Transverse colon (tissue), 4 donors: ENCODE measurements around the gene TRPV4. TPM values are rescaled to one million over a fixed set of nuclear protein-coding genes. Genes with fewer than 3 reads are reported as not detected.
"Not testable (repeated sequence)": the region's sequence is repeated elsewhere in the genome, so short reads cannot be mapped to it uniquely, and the experiment has no call there.

Source experiments
- DNase-seq: peaks from one replicate; pipeline ENCODE4 v3.0.0-alpha.2; 2019
- H3K27ac ChIP-seq, 4 donors: fragments of 200-600 bp; sonication (generic); 2 replicates each; pipeline ENCODE4 v1.5.1; 2016 to 2018; ENCODE audit warnings: inconsistent platforms in 4 of 4
- H3K27me3 ChIP-seq: fragments of 200-600 bp; sonication (generic); 2 replicates; pipeline ENCODE4 v1.5.1; 2017; ENCODE audit warnings: inconsistent platforms
- H3K36me3 ChIP-seq, 4 donors: fragments of 200-600 bp; sonication (generic); 2 replicates each; pipeline ENCODE4 v1.5.1; 2017 to 2019; ENCODE audit warnings: inconsistent platforms in 4 of 4
- H3K4me1 ChIP-seq, 4 donors: fragments of 200-600 bp; sonication (generic); 2 replicates each; pipeline ENCODE4 v1.5.1; 2017 to 2020; ENCODE audit warnings: inconsistent platforms in 4 of 4
- H3K4me3 ChIP-seq, 4 donors: fragments of 200-600 bp; sonication (generic); 1 replicate in 1 of 4; 2 replicates in 3 of 4; pipeline versions ENCODE4 v1.5.1 to v1.6.1; 2017 to 2019; ENCODE audit warnings: inconsistent platforms in 4 of 4
- H3K9me3 ChIP-seq, 2 donors: fragments of 200-600 bp; sonication (generic); 2 replicates each; pipeline ENCODE4 v1.5.1; 2017 to 2019; ENCODE audit warnings: inconsistent platforms in 2 of 2
- EP300 ChIP-seq: sonication (generic); formaldehyde crosslinking; IDR thresholded peaks from one replicate; pipeline ENCODE4 v1.6.1; 2017; ENCODE audit warnings: antibody characterized with exemption, low read depth
- POLR2A ChIP-seq: fragments of 450-650 bp; IDR thresholded peaks from one replicate; pipeline ENCODE4 v1.6.1; 2016; ENCODE audit warnings: antibody characterized with exemption, mild to moderate bottlenecking, moderate library complexity
- POLR2AphosphoS5 ChIP-seq, 3 donors: sonication (generic); formaldehyde crosslinking; IDR thresholded peaks; one replicate each; pipeline ENCODE4 v1.6.1; 2016; ENCODE audit warnings: antibody characterized with exemption in 3 of 3
- WGBS, 2 donors: methylation state at CpG; one replicate each; pipeline ENCODE4 v1.1.5; 2018; ENCODE audit warnings: low coverage in 1 of 2; 5-methylcytosine and 5-hydroxymethylcytosine counted together
- in situ Hi-C, 4 donors: fragments of 200-750 bp; cut with MboI; loops; one replicate each; pipeline versions ENCODE4 v1.15.0 to v1.15.1; 2017; ENCODE audit warnings: low sequenced_read_pairs in 3 of 4, low pct_ligation_motif_present in 1 of 4, low pct_unique_long_range_greater_than_20kb in 1 of 4
- intact Hi-C: fragments of 100-400 bp; cut with DNase I; formaldehyde crosslinking; loops from one replicate; pipeline ENCODE4 v1.15.1; 2023; ENCODE audit warnings: low total_unique reads
- total RNA-seq, 4 donors: library from RNA; depleted of rRNA; stranded (reverse); fragments of >200 nt; gene quantifications; one replicate each; pipeline ENCODE4 v1.1.0, GENCODE V29; 2016
- TF ChIP-seq, protein P1 (sequence below), 5 experiments: fragments of 200-600 bp in 3 of 5; fragments of 450-650 bp in 2 of 5; sonication (generic) in 3 of 5; IDR thresholded peaks; 1 replicate in 2 of 5; 2 replicates in 3 of 5; pipeline ENCODE4 v1.5.1; 2016 to 2017; ENCODE audit warnings: antibody characterized with exemption in 5 of 5, inconsistent platforms in 3 of 5, mild to moderate bottlenecking in 2 of 5, moderate library complexity in 1 of 5

The TRPV4 gene
- total RNA-seq, 4 donors from 2014 or later = 0.27 TPM; not detected in 3

- Histone ChIP-seq H3K9me3 (no peaks in the 10 kb centered on the region), H3K4me3 (no peak overlapping the region), H3K36me3 (peaks cover 0 to 8% (median 2%) of the 10 kb centered on the region in 4 donors), H3K27me3 (no peaks in the 10 kb centered on the region), H3K4me1 (peaks cover 0 to 4% (median 0%) of the 10 kb centered on the region in 4 donors), H3K27ac (no peak overlapping the region)
- DNase-seq = no peak
- TF ChIP-seq POLR2A = no peak
- TF ChIP-seq EP300 = no peak
- no peak for TF ChIP-seq POLR2AphosphoS5 (IDR thresholded peaks at IDR 0.05)
- TF ChIP-seq, protein P1, sequence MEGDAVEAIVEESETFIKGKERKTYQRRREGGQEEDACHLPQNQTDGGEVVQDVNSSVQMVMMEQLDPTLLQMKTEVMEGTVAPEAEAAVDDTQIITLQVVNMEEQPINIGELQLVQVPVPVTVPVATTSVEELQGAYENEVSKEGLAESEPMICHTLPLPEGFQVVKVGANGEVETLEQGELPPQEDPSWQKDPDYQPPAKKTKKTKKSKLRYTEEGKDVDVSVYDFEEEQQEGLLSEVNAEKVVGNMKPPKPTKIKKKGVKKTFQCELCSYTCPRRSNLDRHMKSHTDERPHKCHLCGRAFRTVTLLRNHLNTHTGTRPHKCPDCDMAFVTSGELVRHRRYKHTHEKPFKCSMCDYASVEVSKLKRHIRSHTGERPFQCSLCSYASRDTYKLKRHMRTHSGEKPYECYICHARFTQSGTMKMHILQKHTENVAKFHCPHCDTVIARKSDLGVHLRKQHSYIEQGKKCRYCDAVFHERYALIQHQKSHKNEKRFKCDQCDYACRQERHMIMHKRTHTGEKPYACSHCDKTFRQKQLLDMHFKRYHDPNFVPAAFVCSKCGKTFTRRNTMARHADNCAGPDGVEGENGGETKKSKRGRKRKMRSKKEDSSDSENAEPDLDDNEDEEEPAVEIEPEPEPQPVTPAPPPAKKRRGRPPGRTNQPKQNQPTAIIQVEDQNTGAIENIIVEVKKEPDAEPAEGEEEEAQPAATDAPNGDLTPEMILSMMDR (IDR thresholded peaks at IDR 0.05) = no peak
- 92% methylated on average over 14 of the region's 14 CpGs; no CpG with 5 or more reads in 1 of the 2 donors for WGBS, 2 donors
- in situ Hi-C loops = loop anchor here in 1 of 4 donors (10.0 kb wide), 1 partner anchor 69 kb away; no protein-coding TSS in a partner anchor
- intact Hi-C loops = no loop called here
Measured at GRCh38 chr12:109855377-109855776, 22.2 kb upstream of the TRPV4 start.

DNA sequence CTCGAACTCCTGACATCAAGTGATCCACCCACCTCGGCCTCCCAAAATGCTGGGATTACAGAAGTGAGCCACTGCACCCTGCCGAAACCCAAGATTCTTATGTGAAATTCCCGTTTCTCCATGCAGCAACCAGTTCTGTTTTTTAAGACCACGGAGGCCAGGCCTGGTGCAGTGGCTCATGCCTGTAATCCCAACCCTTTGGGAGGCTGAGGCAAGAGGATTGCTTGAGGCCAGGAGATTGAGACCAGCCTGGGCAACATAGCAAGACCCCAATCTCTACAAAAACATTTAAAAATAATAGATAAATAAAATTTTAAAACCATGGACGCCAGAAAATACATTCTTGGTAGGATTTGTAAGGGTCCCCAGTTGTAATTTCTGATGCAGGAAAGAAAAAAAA, 17.3 kb upstream of the TRPV4 start:
- H3K27ac ChIP-seq, H3K36me3 ChIP-seq, H3K4me3 ChIP-seq, intact Hi-C loops, H3K9me3 ChIP-seq, H3K4me1 ChIP-seq, DNase-seq, H3K27me3 ChIP-seq: not testable (repeated sequence)
- WGBS, 2 donors = 88 to 100% methylated on average over 1 to 6 of the region's 6 CpGs
- in situ Hi-C loops = loop anchor here in 1 of 4 donors (10.0 kb wide), 1 partner anchor 74 kb away; no protein-coding TSS in a partner anchor

GRCh38 chr12:109847142-109847735, 14.0 kb upstream of the TRPV4 start:
- in situ Hi-C loops = no loop called here
- H3K4me3 ChIP-seq = no peak overlapping the region
- H3K4me1 ChIP-seq = peaks cover 3 to 10% (median 7%) of the 10 kb centered on the region in 4 donors
- no peak overlapping the region for H3K27ac ChIP-seq
- 46% methylated on average over 7 of the region's 7 CpGs; no CpG with 5 or more reads in 1 of the 2 donors for WGBS, 2 donors
- TF ChIP-seq POLR2A = no peak
- no peaks in the 10 kb centered on the region for H3K36me3 ChIP-seq
- intact Hi-C loops = no loop called here
- no peak for DNase-seq
- no peaks in the 10 kb centered on the region for H3K27me3 ChIP-seq
- H3K9me3 ChIP-seq = no peaks in the 10 kb centered on the region

DNA sequence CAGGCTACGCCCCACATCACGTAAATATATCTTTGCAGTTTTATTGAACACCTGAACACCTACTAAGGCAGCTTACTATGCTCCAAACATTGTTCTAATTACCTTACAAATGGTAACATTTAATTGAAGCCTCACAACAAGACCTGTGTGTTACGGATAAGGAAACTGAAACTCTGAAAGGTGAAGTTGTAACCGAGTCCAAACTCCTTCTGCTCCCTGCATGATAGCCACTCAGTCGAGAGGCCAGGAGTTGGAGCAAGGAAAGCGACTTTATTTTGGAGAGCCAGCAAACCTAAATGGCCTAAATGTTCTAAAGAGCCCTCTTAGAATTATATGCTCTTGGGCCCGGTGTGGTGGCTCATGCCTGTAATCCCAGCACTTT, 12.6 kb upstream of the TRPV4 start:
- peak overlapping the region in 1 of 4 donors; percentile 35 for H3K4me3 ChIP-seq
- TF ChIP-seq POLR2A = no peak
- no peak for TF ChIP-seq EP300
- no peaks in the 10 kb centered on the region for H3K36me3 ChIP-seq
- H3K4me1 ChIP-seq = peaks cover 3 to 10% (median 7%) of the 10 kb centered on the region in 4 donors
- no peak for DNase-seq
- 59 to 67% methylated on average over 4 to 7 of the region's 7 CpGs for WGBS, 2 donors
- no peaks in the 10 kb centered on the region for H3K27me3 ChIP-seq
- intact Hi-C loops (loop anchor here (1.0 kb wide), 1 partner anchor 41 kb away; no protein-coding TSS in a partner anchor), in situ Hi-C loops (no loop called here)
- no peaks in the 10 kb centered on the region for H3K9me3 ChIP-seq
- H3K27ac ChIP-seq = no peak overlapping the region

DNA sequence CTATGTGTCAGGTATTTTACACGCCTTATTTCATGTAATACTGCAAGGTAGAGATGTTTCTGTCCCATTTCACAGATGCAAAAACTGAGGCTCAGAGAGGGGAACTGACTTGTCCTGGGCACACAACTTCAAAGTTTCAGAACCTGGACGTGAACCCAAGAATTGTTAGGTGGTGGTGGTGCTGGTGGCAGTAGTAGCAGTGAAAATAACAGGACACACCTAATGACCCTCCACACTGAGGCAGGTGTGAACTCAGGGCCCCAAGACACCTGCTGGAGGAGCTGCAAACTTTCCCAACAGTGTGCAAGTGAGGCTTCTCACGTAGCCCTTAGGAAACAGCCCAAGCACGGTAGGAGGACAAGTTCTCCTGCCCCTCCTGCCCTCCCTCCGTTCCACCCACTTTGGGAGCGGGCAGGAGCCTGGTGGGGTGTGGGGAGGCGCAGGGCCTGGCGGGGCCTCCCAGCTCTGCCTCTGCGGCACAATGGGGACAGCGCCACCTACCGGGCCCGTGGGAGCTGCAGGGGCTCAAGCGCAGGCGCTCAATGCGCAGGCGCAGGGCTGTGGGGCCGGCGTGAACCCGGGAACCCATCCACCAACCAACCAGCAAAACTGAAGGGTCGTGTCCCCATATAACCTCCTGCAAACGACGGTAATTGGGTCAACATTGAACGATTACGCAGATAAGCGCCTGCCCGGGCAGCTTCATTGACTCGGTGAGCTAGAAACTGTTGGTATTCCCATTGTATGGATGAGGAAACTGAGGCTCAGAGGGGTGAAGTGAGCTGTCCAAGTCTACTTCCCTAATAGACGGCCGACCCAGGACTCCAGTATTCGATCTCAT, 12.0 kb upstream of the TRPV4 start:
- in situ Hi-C loops (no loop called here), intact Hi-C loops (loop anchor here (1.0 kb wide), 1 partner anchor 40 kb away; no protein-coding TSS in a partner anchor)
- H3K27ac ChIP-seq = no peak overlapping the region
- TF ChIP-seq, protein P1 (IDR thresholded peaks at IDR 0.05) = peak; percentile 96 to 99 (median 99)
- TF ChIP-seq POLR2AphosphoS5 (IDR thresholded peaks at IDR 0.05) = no peak
- H3K4me3 ChIP-seq = peak overlapping the region in 1 of 4 donors; percentile 35
- H3K4me1 ChIP-seq = peaks cover 3 to 10% (median 7%) of the 10 kb centered on the region in 4 donors
- H3K27me3 ChIP-seq = no peaks in the 10 kb centered on the region
- no peaks in the 10 kb centered on the region for H3K9me3 ChIP-seq
- H3K36me3 ChIP-seq = no peaks in the 10 kb centered on the region
- peak; percentile 91 for DNase-seq
- 17 to 40% methylated on average over 2 to 13 of the region's 30 CpGs for WGBS, 2 donors
